AG09319 (cell line): ENCODE data around the gene AK8.

Experiments
- DNase-seq: peaks from one replicate; pipeline ENCODE4 v3.0.0-alpha.2; 2010; ENCODE audit warnings: low read depth; ENCODE audit errors: extremely low read depth
- TF ChIP-seq, protein P1 (sequence below): IDR thresholded peaks from 2 replicates; pipeline ENCODE4 v1.5.1; 2011; ENCODE audit warnings: low read depth, mild to moderate bottlenecking, inconsistent platforms, low read length, moderate library complexity

Gene AK8

DNA sequence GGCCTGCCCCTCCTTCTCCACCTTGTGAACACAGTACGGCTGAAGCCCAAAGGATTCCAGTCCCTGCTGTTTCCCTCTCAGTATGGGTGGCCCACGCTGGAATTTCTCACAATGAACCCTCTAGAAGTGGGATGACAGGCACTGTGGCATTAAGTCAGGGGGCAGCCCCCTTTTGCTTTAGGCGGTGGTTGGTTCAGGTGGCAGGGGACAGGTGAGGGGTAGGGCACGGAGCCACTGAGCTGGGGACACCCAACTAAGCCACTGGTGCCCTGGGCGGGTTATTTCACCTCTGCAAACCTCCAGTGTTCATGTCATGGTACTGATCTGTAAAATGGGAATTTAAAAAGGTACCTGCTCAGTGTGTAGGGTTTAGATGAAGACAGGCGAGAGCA is 8.2 kb upstream of the AK8 start:
- no peak for DNase-seq
- TF ChIP-seq, protein P1, sequence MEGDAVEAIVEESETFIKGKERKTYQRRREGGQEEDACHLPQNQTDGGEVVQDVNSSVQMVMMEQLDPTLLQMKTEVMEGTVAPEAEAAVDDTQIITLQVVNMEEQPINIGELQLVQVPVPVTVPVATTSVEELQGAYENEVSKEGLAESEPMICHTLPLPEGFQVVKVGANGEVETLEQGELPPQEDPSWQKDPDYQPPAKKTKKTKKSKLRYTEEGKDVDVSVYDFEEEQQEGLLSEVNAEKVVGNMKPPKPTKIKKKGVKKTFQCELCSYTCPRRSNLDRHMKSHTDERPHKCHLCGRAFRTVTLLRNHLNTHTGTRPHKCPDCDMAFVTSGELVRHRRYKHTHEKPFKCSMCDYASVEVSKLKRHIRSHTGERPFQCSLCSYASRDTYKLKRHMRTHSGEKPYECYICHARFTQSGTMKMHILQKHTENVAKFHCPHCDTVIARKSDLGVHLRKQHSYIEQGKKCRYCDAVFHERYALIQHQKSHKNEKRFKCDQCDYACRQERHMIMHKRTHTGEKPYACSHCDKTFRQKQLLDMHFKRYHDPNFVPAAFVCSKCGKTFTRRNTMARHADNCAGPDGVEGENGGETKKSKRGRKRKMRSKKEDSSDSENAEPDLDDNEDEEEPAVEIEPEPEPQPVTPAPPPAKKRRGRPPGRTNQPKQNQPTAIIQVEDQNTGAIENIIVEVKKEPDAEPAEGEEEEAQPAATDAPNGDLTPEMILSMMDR = no peak

DNA sequence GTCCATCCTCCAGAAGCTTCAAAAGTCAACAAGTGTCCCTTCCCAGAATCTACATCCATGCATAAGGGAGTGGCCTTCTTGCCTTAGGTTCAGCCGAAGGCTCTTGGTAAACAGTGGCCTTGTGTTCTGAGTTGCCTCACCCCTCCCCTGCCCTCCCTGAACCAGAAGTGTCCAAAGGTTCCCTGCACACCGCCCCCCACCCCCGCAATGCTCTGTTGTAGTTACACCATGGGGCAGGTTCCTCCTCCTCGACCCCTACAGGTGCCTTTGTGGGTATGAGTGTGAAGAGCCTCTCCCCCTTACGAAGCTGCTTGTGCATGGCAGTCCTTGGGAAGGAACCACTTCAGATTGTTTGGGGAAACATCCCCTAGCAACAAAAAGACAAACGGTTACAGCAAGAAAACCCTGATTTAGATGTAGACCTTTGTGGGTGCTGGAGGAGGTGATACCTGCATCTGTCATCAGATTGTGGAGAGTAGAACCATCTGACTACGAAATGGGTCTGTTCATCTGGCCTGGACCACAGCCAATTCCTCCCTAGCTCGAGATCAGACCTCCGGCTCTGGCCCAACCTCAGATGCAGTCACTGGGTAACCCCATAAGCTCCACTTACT is 7.7 kb upstream of the AK8 start:
- TF ChIP-seq, protein P1 = no peak
- DNase-seq = no peak

DNA sequence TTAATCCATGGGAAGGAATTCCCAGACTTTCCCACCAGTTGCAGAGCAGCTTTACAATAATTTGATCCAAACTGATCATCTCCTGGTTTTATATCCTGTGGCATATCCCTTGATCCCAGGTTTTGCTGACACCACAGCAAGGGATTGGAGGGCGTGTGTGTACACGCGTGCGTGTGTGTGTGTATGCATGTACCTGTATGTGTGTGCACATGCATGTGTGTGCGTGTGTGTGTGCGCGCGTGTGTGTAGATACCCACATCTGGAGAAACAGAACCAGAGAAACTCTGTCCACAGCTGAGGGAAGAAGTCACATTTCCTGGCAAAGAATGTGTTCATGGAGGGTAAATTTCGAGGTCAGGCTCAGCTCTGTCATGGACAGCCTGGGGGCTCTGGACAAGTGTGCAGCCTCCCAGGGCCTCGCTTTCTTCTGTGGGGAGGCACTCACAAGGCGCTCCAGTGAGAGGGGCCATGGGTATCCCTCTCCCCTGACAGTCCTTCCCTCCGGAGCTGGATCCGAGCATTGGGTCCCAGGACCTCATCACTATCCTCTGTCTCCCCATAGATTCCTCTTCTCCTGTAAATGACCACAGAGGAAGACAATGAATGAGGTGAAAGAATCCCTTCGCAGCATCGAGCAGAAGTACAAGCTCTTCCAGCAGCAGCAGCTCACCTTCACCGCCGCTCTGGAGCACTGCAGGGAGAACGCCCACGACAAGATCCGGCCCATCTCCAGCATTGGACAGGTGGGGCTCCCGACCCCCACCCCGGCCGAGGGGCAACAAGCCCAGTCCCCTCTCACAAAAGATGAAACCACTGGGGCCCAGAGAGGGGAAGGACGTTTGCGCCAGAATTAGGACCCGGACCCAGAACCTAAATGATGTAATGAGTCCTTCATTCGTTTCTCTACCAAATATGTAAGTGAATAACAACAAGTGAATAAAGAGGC is 5.5 kb upstream of the AK8 start:
- TF ChIP-seq, protein P1 = no peak
- no peak for DNase-seq

DNA sequence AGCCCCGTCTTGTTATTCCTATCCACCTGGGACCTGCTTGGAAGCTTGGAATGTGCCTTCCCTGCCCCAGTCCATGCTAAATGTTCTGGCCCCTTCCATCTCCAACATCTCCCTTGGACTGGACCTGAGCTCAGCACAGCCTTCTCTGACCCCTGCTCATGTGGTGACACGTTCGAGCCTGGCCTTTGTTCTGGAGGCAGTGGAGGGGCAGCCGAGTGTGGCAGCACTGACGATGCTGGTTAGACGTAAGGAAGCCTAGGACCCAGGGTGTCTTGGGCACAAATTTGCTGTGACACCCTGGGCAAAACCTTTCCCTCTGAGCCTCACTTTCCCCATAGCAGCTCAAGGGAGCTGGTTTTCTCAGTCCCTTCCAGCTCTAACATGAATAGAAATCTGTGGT is 4.5 kb upstream of the AK8 start:
- TF ChIP-seq, protein P1 = no peak
- no peak for DNase-seq

DNA sequence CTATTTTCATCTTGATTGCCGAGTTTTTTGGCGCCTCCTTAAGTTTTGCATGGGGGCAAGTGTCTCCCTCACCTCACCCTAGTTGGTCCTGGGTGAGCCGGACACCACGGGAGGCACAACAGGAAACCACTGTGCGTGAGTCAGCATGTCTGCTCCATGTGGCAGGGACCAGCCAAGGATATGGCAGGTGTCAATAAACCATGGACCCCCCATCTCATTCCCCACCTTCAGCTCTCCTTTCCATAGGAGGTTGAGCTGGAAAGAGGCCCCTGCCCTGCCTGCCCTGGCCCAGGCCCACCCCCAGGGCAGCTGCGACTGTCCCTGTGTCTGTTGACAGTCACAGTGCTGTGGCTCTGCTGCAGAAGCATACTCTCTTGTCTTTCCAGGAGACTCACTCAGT is 3.7 kb upstream of the AK8 start:
- no peak for DNase-seq
- TF ChIP-seq, protein P1 = no peak

DNA sequence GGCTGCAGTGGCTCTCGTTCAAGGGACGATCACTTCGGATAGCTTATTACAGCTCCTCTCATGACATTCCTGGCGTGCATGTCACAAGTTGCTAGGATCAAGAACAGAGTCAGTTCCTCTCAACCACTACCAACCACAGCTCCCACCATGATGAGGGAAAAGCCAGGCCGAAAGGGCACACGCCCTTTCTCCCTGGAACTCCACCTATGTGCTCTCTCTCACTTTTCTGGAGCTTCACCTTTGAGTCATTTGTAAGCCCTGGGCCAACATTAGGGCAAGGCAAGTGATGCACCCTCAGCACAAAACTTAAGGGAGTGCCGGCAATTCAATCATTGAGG is 2.2 kb upstream of the AK8 start:
- no peak for DNase-seq
- TF ChIP-seq, protein P1 = no peak
